ENCODE measurements around the gene RAPGEF5.

The RAPGEF5 gene

DNA sequence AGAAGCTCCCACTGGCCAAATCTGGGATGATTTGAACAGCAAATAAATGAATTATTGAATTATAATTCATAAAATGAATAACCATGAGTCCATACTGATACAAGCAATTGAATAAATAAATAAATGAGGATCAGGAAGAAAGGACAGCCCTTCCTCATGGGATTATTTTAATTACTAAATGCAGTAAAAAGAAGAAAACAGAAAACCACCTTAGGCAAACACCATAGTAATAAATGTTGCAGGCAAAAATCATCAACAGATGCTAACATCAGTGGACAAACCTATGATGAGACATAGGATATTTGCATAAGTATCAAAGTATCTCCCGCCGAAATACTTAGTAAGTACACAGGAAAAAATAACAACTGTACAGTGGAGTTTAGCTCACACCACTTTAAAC, 33.2 kb downstream of the RAPGEF5 start:
- Histone ChIP-seq H3K9ac (ENCODE audit: low read depth, low read length) (no peak overlapping the region), H3K27me3 (ENCODE audit: insufficient read depth, low read length) (no peaks in the 10 kb centered on the region), H3K27ac (ENCODE audit: low read length) (no peak overlapping the region), H3K36me3 (ENCODE audit: insufficient read depth, low read depth, low read length) (no peaks in the 10 kb centered on the region), H3K4me3 (ENCODE audit: low read length) (no peak overlapping the region), H3K4me1 (ENCODE audit: insufficient read depth, low read length) (peaks cover 12% of the 10 kb centered on the region; the same call in 1 of the 2 replicates), H3K9me3 (ENCODE audit: insufficient read depth, low read depth, low read length) (no peaks in the 10 kb centered on the region)

DNA sequence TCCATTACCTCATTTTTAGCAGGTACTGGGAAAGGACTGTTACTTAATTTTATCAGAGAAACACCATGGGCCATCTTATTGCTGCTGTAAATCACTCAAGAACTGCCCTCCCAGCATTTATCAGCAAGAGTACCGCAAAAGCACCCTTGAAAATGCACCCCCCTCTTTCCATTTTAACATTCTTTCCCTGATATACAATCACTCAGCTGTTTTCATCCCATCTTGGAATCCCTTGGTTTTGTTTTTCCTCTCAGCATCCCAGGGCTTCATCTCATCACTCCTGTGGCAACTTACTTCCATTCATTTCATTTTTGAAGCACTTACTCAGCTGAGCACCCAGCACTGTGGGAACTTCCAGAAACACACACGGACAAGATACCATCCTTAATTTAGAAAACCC, 36.5 kb downstream of the RAPGEF5 start:
- peak overlapping the region; percentile 25; the same call in 1 of the 2 replicates for H3K9ac ChIP-seq (ENCODE audit: low read depth, low read length)
- no peaks in the 10 kb centered on the region for H3K36me3 ChIP-seq (ENCODE audit: insufficient read depth, low read depth, low read length)
- H3K9me3 ChIP-seq (ENCODE audit: insufficient read depth, low read depth, low read length), result no peaks in the 10 kb centered on the region
- peak overlapping the region; percentile 28 for H3K27ac ChIP-seq (ENCODE audit: low read length)
- H3K4me1 ChIP-seq (ENCODE audit: insufficient read depth, low read length), result peaks cover 10% of the 10 kb centered on the region; the same call in 1 of the 2 replicates
- H3K4me3 ChIP-seq (ENCODE audit: low read length), result no peak overlapping the region
- no peaks in the 10 kb centered on the region for H3K27me3 ChIP-seq (ENCODE audit: insufficient read depth, low read length)

DNA sequence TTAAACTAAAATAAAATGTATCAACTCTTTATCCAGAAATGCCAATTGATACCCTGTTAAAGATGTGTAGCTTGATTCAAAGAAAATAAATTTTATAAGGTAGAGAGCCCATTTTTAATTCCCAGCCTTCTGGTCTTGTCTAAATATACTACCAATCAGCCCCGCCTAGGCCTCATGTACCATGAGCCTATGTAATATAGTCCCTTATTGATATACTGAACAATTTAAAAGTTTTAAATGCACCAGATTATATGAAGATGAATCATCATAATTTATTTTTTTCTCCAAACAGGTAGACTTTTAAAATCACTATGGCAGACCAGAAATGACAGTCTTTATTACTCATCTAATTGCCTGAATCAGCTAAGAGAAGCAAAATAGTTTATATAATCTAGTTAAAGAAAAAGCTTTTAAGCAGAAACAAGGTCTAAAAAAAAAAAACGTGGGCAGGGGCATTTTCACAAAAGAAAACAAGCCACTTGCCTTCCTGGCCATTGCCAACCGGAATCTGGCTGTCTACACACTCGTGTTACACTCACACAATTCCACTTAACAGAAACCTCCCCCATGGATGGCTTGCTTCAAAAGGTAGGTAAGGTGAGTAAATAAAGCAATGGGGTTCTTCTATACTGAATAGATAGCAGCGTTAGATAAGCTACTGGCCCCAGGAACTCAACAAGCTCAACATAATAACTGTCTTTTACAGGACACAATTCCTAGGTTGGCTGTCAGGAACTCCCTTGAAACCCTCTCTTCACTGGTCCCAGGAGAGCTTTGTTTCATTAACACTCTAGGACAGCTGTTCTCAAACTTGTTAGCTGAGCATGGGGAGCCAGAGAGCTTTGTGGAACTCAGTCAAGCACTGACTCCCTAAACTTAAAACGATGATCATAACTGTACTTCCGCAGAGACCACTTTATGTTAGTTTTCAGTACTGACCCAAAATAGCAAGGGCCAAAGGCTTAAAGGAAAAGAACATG, 37.2 kb downstream of the RAPGEF5 start:
- peak overlapping the region; percentile 28 for H3K27ac ChIP-seq (ENCODE audit: low read length)
- peaks cover 10% of the 10 kb centered on the region; the same call in 1 of the 2 replicates for H3K4me1 ChIP-seq (ENCODE audit: insufficient read depth, low read length)
- H3K36me3 ChIP-seq (ENCODE audit: insufficient read depth, low read depth, low read length), result peaks cover 4% of the 10 kb centered on the region; the same call in 1 of the 2 replicates
- no peak overlapping the region for H3K4me3 ChIP-seq (ENCODE audit: low read length)
- H3K9ac ChIP-seq (ENCODE audit: low read depth, low read length), result peak overlapping the region; percentile 25; the same call in 1 of the 2 replicates
- no peaks in the 10 kb centered on the region for H3K9me3 ChIP-seq (ENCODE audit: insufficient read depth, low read depth, low read length)
- no peaks in the 10 kb centered on the region for H3K27me3 ChIP-seq (ENCODE audit: insufficient read depth, low read length)

DNA sequence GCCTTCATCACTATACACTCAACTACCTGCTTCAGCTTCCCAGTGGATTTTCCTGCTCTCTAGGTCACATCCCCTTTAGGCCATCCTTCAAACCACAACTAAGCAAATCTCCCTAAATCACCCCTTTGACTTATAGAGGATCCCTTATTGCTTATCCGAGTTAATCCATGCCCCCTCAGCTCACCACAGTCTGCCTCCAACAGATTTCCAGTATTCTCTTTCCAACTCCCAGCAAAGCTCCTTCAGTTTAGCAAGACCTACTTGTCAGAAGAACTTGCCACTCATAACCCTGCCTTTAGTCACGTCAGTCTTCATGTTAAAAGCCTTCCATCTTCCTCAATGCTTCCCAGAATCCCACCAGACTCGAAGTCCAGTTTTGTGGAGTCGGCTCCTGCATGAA, 38.6 kb downstream of the RAPGEF5 start:
- no peak overlapping the region for H3K27ac ChIP-seq (ENCODE audit: low read length)
- H3K9me3 ChIP-seq (ENCODE audit: insufficient read depth, low read depth, low read length), result no peaks in the 10 kb centered on the region
- H3K36me3 ChIP-seq (ENCODE audit: insufficient read depth, low read depth, low read length), result peaks cover 15% of the 10 kb centered on the region; the same call in 1 of the 2 replicates
- no peak overlapping the region for H3K4me3 ChIP-seq (ENCODE audit: low read length)
- H3K4me1 ChIP-seq (ENCODE audit: insufficient read depth, low read length), result peaks cover 10% of the 10 kb centered on the region; the same call in 1 of the 2 replicates
- no peaks in the 10 kb centered on the region for H3K27me3 ChIP-seq (ENCODE audit: insufficient read depth, low read length)
- H3K9ac ChIP-seq (ENCODE audit: low read depth, low read length), result no peak overlapping the region

DNA sequence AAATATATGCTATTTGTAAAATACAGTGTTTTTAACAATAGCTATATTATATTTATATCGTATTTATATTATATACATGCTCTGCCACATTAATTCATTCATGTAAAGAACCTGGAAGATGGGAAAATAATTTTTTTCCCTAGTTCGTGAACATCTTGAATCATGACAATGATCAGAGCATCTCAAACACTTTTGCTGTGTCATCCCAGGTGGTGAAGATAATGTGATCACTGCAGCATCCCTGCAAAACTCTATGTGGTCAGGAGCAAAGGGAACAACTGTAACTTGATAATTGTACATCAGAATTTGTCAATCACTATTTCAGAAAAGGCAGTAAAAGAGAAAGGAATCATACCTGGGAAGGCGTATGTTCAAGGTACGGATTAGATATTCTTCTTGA, 39.3 kb downstream of the RAPGEF5 start:
- H3K27me3 ChIP-seq (ENCODE audit: insufficient read depth, low read length), result no peaks in the 10 kb centered on the region
- H3K9me3 ChIP-seq (ENCODE audit: insufficient read depth, low read depth, low read length), result no peaks in the 10 kb centered on the region
- H3K4me3 ChIP-seq (ENCODE audit: low read length), result no peak overlapping the region
- H3K27ac ChIP-seq (ENCODE audit: low read length), result no peak overlapping the region
- peaks cover 18% of the 10 kb centered on the region; the same call in 1 of the 2 replicates for H3K36me3 ChIP-seq (ENCODE audit: insufficient read depth, low read depth, low read length)
- no peak overlapping the region for H3K9ac ChIP-seq (ENCODE audit: low read depth, low read length)
- H3K4me1 ChIP-seq (ENCODE audit: insufficient read depth, low read length), result peaks cover 10% of the 10 kb centered on the region; the same call in 1 of the 2 replicates

DNA sequence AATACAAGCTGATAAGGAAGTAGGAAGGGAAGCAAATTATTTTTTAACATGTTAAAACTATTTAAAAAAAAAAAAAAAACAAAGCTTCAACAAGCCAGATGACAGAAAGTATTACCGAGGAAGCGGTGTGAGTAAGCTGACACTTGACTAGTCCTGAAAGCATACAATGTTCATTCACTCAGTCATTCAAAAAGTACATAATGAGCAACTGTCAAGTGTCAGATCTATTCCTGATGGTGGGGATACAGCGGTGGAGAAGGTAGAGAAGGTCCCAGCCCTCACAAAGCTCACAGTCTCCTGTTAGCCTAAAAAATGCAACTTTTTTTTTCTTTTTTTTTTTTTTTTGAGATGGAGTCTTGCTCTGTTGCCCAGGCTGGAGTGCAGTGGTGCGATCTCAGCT, 40.0 kb downstream of the RAPGEF5 start:
- H3K27ac ChIP-seq (ENCODE audit: low read length), result no peak overlapping the region
- no peak overlapping the region for H3K9ac ChIP-seq (ENCODE audit: low read depth, low read length)
- H3K4me1 ChIP-seq (ENCODE audit: insufficient read depth, low read length), result peaks cover 10% of the 10 kb centered on the region; the same call in 1 of the 2 replicates
- H3K36me3 ChIP-seq (ENCODE audit: insufficient read depth, low read depth, low read length), result peaks cover 19% of the 10 kb centered on the region; the same call in 1 of the 2 replicates
- no peaks in the 10 kb centered on the region for H3K27me3 ChIP-seq (ENCODE audit: insufficient read depth, low read length)
- no peak overlapping the region for H3K4me3 ChIP-seq (ENCODE audit: low read length)
- no peaks in the 10 kb centered on the region for H3K9me3 ChIP-seq (ENCODE audit: insufficient read depth, low read depth, low read length)

DNA sequence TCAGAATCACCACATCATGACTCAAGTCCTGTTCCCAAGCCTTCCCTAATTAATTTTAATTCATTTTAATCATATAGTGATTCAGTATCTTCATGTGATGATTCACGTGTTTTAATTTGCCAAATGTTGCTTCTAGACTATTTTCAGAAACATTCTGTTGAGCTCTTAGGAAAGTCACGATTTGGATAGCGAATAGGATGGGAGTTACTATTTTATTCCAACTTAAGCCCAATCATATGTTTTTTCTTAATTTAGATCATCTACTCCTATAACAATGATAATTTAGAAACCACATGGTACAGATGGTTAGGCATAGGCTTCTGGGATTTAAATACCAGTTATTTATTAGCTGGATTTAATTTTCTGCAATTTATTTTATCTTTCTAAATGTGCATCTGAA, 49.1 kb downstream of the RAPGEF5 start:
- Histone ChIP-seq H3K9ac (ENCODE audit: low read depth, low read length) (no peak overlapping the region), H3K4me1 (ENCODE audit: insufficient read depth, low read length) (no peaks in the 10 kb centered on the region; the same call in 1 of the 2 replicates), H3K27me3 (ENCODE audit: insufficient read depth, low read length) (no peaks in the 10 kb centered on the region), H3K27ac (ENCODE audit: low read length) (no peak overlapping the region), H3K4me3 (ENCODE audit: low read length) (no peak overlapping the region), H3K36me3 (ENCODE audit: insufficient read depth, low read depth, low read length) (peaks cover 39% of the 10 kb centered on the region), H3K9me3 (ENCODE audit: insufficient read depth, low read depth, low read length) (peaks cover 3% of the 10 kb centered on the region; the same call in 1 of the 2 replicates)

DNA sequence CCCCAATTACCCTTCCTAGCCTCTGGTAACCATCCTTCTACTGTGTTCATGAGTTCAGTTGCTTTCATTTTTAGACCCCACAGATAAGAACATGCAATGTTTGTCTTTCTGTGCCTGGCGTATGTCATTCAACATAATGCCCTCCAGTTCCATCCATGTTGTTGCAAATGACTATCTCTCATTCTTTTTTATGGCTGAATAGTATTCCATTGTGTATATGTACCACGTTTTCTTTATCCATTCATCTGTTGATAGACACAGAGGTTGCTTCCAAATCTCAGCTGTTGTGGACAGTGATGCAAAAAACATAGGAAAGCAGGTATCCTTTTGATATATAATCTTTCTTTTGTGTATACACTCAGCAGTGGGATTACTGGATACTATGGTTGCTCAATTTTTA, 51.2 kb downstream of the RAPGEF5 start:
- Histone ChIP-seq H3K36me3 (ENCODE audit: insufficient read depth, low read depth, low read length) (peaks cover 39% of the 10 kb centered on the region), H3K9me3 (ENCODE audit: insufficient read depth, low read depth, low read length) (peaks cover 3% of the 10 kb centered on the region; the same call in 1 of the 2 replicates), H3K4me1 (ENCODE audit: insufficient read depth, low read length) (no peaks in the 10 kb centered on the region; the same call in 1 of the 2 replicates), H3K27me3 (ENCODE audit: insufficient read depth, low read length) (no peaks in the 10 kb centered on the region), H3K9ac (ENCODE audit: low read depth, low read length) (no peak overlapping the region), H3K27ac (ENCODE audit: low read length) (no peak overlapping the region), H3K4me3 (ENCODE audit: low read length) (no peak overlapping the region)

DNA sequence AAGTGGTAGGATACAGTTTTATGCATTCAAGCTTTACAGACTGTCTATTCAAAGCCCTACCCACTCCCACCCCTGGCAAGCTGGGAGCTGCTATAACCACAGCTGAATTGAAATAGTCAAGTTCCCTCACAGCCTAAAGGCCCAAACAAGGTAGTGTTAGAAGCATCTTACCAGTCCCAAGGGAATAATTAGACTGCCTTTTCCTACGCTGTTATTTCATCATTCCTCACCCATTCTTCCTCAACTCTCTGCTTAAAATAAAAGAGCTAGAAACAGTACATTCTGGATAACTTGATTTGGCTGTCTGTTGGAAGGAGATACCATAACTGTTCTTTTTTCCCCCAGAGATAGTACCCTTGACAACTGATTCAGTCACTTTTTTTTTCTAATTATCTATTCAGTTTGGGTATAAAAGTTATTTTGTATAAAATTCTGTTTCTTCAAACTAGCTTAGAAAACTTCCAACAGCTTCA, 54.0 kb downstream of the RAPGEF5 start:
- peaks cover 3% of the 10 kb centered on the region; the same call in 1 of the 2 replicates for H3K9me3 ChIP-seq (ENCODE audit: insufficient read depth, low read depth, low read length)
- H3K27ac ChIP-seq (ENCODE audit: low read length), result no peak overlapping the region
- H3K4me3 ChIP-seq (ENCODE audit: low read length), result no peak overlapping the region
- H3K4me1 ChIP-seq (ENCODE audit: insufficient read depth, low read length), result no peaks in the 10 kb centered on the region; the same call in 1 of the 2 replicates
- H3K27me3 ChIP-seq (ENCODE audit: insufficient read depth, low read length), result no peaks in the 10 kb centered on the region
- peaks cover 39% of the 10 kb centered on the region for H3K36me3 ChIP-seq (ENCODE audit: insufficient read depth, low read depth, low read length)
- no peak overlapping the region for H3K9ac ChIP-seq (ENCODE audit: low read depth, low read length)

DNA sequence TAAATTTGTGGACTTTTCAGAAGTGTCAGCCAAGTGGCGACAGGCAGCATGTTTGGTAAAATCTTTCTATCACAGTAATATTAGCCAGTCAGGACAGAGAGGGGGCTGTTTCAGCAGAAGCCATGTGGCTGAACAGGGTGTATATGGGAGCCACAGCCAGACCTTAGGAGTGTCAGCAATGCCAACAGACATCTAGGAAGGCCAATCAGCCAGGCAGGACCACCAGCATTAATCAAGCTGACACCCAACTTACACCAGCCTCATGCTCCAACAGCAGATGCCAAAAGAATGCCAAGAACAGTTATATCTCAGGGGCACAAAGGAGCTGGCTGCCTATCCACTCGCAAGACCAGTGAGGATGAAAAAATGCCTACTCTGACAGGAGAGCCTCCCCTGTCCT, 54.8 kb downstream of the RAPGEF5 start:
- Histone ChIP-seq H3K9me3 (ENCODE audit: insufficient read depth, low read depth, low read length) (peaks cover 3% of the 10 kb centered on the region; the same call in 1 of the 2 replicates), H3K4me1 (ENCODE audit: insufficient read depth, low read length) (no peaks in the 10 kb centered on the region; the same call in 1 of the 2 replicates), H3K27ac (ENCODE audit: low read length) (no peak overlapping the region), H3K4me3 (ENCODE audit: low read length) (no peak overlapping the region), H3K36me3 (ENCODE audit: insufficient read depth, low read depth, low read length) (peaks cover 31% of the 10 kb centered on the region), H3K27me3 (ENCODE audit: insufficient read depth, low read length) (no peaks in the 10 kb centered on the region), H3K9ac (ENCODE audit: low read depth, low read length) (no peak overlapping the region)

DNA sequence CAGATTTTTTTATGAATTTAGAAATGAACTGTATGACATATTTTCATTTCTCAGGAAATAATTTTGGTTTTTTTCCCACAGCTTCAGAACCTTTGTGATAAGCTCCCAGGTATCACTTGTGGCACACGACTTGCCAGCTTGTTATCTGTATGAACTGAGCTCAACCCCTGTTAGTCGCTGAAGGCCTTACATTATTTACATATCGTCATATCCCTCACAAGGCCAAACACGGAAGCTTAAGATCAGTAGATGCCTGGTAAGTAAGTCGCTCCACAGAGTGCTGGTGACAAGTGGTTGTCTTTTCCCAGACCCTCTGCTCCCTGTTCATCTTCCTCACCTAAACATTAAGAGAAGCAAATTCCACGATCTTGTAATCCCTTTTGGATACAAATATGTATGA, 55.2 kb downstream of the RAPGEF5 start:
- no peaks in the 10 kb centered on the region for H3K27me3 ChIP-seq (ENCODE audit: insufficient read depth, low read length)
- H3K9me3 ChIP-seq (ENCODE audit: insufficient read depth, low read depth, low read length), result peaks cover 2% of the 10 kb centered on the region; the same call in 1 of the 2 replicates
- peaks cover 27% of the 10 kb centered on the region; the same call in 1 of the 2 replicates for H3K36me3 ChIP-seq (ENCODE audit: insufficient read depth, low read depth, low read length)
- H3K4me3 ChIP-seq (ENCODE audit: low read length), result no peak overlapping the region
- H3K4me1 ChIP-seq (ENCODE audit: insufficient read depth, low read length), result no peaks in the 10 kb centered on the region; the same call in 1 of the 2 replicates
- H3K27ac ChIP-seq (ENCODE audit: low read length), result no peak overlapping the region
- H3K9ac ChIP-seq (ENCODE audit: low read depth, low read length), result no peak overlapping the region
